WTC11 (cell line): ENCODE measurements around the gene CTAGE9. TPM values are rescaled to one million over a fixed set of nuclear protein-coding genes. Genes with fewer than 3 reads are reported as not detected.

Source experiments
- ATAC-seq: fragments of 200-7000 bp; cut with Tn5 transposase; 2 replicates; pipeline ENCODE4 v1.10.0; 2021; ENCODE audit warnings: mild to moderate bottlenecking, moderate library complexity
- CTCF ChIA-PET: fragments of 300-600 bp; sonication (Branson Sonifier 250); formaldehyde crosslinking; loops from one replicate; lab custom pipeline; 2021; ENCODE audit warnings: antibody characterized with exemption; lab: Charles Lee
- POLR2A ChIA-PET: fragments of 350-600 bp; sonication (Branson Sonifier 250); formaldehyde crosslinking; loops from one replicate; lab custom pipeline; 2021; ENCODE audit warnings: antibody characterized with exemption; lab: Charles Lee
- DNase-seq: peaks from one replicate; pipeline ENCODE4 v3.0.0; 2021; ENCODE audit warnings: low spot score
- H3K27ac Mint-ChIP-seq: 2 replicates; pipeline ENCODE4 v1.8.0; 2021; ENCODE audit warnings: mixed read lengths
- H3K27me3 Mint-ChIP-seq: 2 replicates; pipeline ENCODE4 v1.8.0; 2021; ENCODE audit warnings: low read depth, mild to moderate bottlenecking, moderate library complexity, mixed read lengths
- H3K36me3 Mint-ChIP-seq: 2 replicates; pipeline ENCODE4 v1.8.0; 2021; ENCODE audit warnings: mixed read lengths
- H3K4me1 Mint-ChIP-seq: 2 replicates; pipeline ENCODE4 v1.8.0; 2022; ENCODE audit warnings: mixed read lengths
- H3K4me3 Mint-ChIP-seq: 2 replicates; pipeline ENCODE4 v1.8.0; 2021; ENCODE audit warnings: mild to moderate bottlenecking, moderate library complexity, mixed read lengths
- H3K9me3 Mint-ChIP-seq: 2 replicates; pipeline ENCODE4 v1.8.0; 2021; ENCODE audit warnings: mixed read lengths
- ATF6 ChIP-seq: sonication (generic); formaldehyde crosslinking; IDR thresholded peaks from 2 replicates; pipeline ENCODE4 v1.8.1; 2023; ENCODE audit warnings: mild to moderate bottlenecking, missing genetic modification reagents
- CBFB ChIP-seq: sonication (generic); formaldehyde crosslinking; IDR thresholded peaks from 2 replicates; pipeline ENCODE4 v1.8.1; 2022; ENCODE audit warnings: mild to moderate bottlenecking, low read depth, missing genetic modification reagents
- E2F4 ChIP-seq: sonication (generic); formaldehyde crosslinking; IDR thresholded peaks from 2 replicates; pipeline ENCODE4 v1.8.1; 2022; ENCODE audit warnings: low read depth, mild to moderate bottlenecking, moderate library complexity, missing genetic modification reagents, borderline replicate concordance
- ETV6 ChIP-seq: sonication (generic); formaldehyde crosslinking; IDR thresholded peaks from 2 replicates; pipeline ENCODE4 v1.8.1; 2022; ENCODE audit warnings: mild to moderate bottlenecking, missing genetic modification reagents
- HMGA2 ChIP-seq: fragments of 250-450 bp; sonication (Bioruptor Pico); IDR thresholded peaks from 2 replicates; pipeline ENCODE4 v1.4.0; 2021; ENCODE audit warnings: mild to moderate bottlenecking, moderate library complexity
- MXD4 ChIP-seq: fragments of 250-450 bp; sonication (Bioruptor Pico); IDR thresholded peaks from 2 replicates; pipeline ENCODE4 v1.8.0; 2021; ENCODE audit warnings: mild to moderate bottlenecking, moderate library complexity, borderline replicate concordance
- NFYB ChIP-seq: sonication (generic); formaldehyde crosslinking; conservative IDR thresholded peaks from 2 replicates; pipeline ENCODE4 v1.8.0; 2022; ENCODE audit warnings: low read depth, missing genetic modification reagents
- OVOL2 ChIP-seq: fragments of 250-450 bp; sonication (Bioruptor Pico); IDR thresholded peaks from 2 replicates; pipeline ENCODE4 v1.9.0; 2021; ENCODE audit warnings: mild to moderate bottlenecking, borderline replicate concordance
- USF2 ChIP-seq: sonication (generic); formaldehyde crosslinking; IDR thresholded peaks from 2 replicates; pipeline ENCODE4 v1.8.1; 2023; ENCODE audit warnings: mild to moderate bottlenecking, missing genetic modification reagents, moderate library complexity
- ZMAT4 ChIP-seq: fragments of 250-450 bp; sonication (Bioruptor Pico); IDR thresholded peaks from 2 replicates; pipeline ENCODE4 v1.9.0; 2021; ENCODE audit warnings: mild to moderate bottlenecking
- total RNA-seq: library from RNA; stranded (reverse); gene quantifications from 3 replicates; pipeline ENCODE4 v1.2.3, GENCODE V29; 2021
- TF ChIP-seq, protein P1 (sequence below): fragments of 200-600 bp; IDR thresholded peaks from 2 replicates; pipeline ENCODE4 v1.8.0; 2022; ENCODE audit warnings: antibody characterized with exemption
- TF ChIP-seq, protein P2 (sequence below): sonication (generic); formaldehyde crosslinking; conservative IDR thresholded peaks from 2 replicates; pipeline ENCODE4 v1.8.1; 2022; ENCODE audit warnings: mild to moderate bottlenecking, missing genetic modification reagents
- TF ChIP-seq, protein P3 (sequence below): sonication (generic); formaldehyde crosslinking; IDR thresholded peaks from 2 replicates; pipeline ENCODE4 v1.8.1; 2023; ENCODE audit warnings: mild to moderate bottlenecking, missing genetic modification reagents
- TF ChIP-seq, protein P4 (sequence below): sonication (generic); formaldehyde crosslinking; IDR thresholded peaks from 2 replicates; pipeline ENCODE4 v1.8.1; 2022; ENCODE audit warnings: low read depth, missing genetic modification reagents, borderline replicate concordance
- TF ChIP-seq, protein P5 (sequence below): sonication (generic); formaldehyde crosslinking; IDR thresholded peaks from 2 replicates; pipeline ENCODE4 v1.8.0; 2022; ENCODE audit warnings: missing genetic modification reagents
- TF ChIP-seq, protein P6 (sequence below): sonication (generic); formaldehyde crosslinking; IDR thresholded peaks from 2 replicates; pipeline ENCODE4 v1.8.0; 2023; ENCODE audit warnings: missing genetic modification reagents

CTAGE9 gene
- total RNA-seq, 1 experiment from 2014 or later, result 0.09 TPM

DNA sequence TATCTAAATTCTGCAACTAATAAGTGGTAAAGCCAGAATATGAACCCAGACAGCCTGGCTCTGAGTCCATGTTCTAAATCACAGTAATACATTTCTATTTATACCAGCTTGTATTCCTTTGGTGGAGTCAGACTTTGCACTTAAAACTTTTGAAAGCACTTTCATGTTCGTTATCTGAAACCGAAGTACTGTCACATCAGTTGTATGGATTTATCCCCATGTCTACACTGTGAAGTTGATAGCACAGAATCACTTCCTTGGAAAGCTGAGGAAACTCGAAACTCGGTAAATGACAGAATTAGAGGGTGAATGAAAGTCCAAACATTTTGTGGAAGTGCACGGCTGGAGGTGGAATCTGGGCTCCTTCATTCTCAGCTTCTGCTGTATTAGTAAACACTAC, 28.3 kb upstream of the CTAGE9 start:
- ChIA-PET POLR2A (no interaction called here), CTCF (interaction anchor here (1.4 kb wide), 1 partner anchor 44 kb away, joined by 3 read pairs; no protein-coding TSS in a partner anchor)
- ATAC-seq (no peak), DNase-seq (no peak)
- peaks cover 3% of the 10 kb centered on the region for H3K4me1 Mint-ChIP-seq
- TF ChIP-seq CBFB (CRISPR knock-in tag), result no peak
- TF ChIP-seq, protein P1, sequence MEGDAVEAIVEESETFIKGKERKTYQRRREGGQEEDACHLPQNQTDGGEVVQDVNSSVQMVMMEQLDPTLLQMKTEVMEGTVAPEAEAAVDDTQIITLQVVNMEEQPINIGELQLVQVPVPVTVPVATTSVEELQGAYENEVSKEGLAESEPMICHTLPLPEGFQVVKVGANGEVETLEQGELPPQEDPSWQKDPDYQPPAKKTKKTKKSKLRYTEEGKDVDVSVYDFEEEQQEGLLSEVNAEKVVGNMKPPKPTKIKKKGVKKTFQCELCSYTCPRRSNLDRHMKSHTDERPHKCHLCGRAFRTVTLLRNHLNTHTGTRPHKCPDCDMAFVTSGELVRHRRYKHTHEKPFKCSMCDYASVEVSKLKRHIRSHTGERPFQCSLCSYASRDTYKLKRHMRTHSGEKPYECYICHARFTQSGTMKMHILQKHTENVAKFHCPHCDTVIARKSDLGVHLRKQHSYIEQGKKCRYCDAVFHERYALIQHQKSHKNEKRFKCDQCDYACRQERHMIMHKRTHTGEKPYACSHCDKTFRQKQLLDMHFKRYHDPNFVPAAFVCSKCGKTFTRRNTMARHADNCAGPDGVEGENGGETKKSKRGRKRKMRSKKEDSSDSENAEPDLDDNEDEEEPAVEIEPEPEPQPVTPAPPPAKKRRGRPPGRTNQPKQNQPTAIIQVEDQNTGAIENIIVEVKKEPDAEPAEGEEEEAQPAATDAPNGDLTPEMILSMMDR, result no peak
- peaks cover 12% of the 10 kb centered on the region; the same call in 1 of the 2 replicates for H3K27me3 Mint-ChIP-seq
- H3K9me3 Mint-ChIP-seq, result no peaks in the 10 kb centered on the region
- no peaks in the 10 kb centered on the region for H3K36me3 Mint-ChIP-seq
- no peak overlapping the region for H3K4me3 Mint-ChIP-seq
- no peak overlapping the region for H3K27ac Mint-ChIP-seq

- CTCF ChIA-PET, result no interaction called here
- Mint-ChIP-seq H3K27me3 (peaks cover 9% of the 10 kb centered on the region; the same call in 1 of the 2 replicates), H3K9me3 (no peaks in the 10 kb centered on the region), H3K4me1 (no peaks in the 10 kb centered on the region), H3K27ac (no peak overlapping the region), H3K4me3 (no peak overlapping the region), H3K36me3 (no peaks in the 10 kb centered on the region)
- DNase-seq (no peak), ATAC-seq (no peak)
- POLR2A ChIA-PET, result no interaction called here
- TF ChIP-seq ATF6 (CRISPR knock-in tag), result no peak
- no peak for TF ChIP-seq USF2 (CRISPR knock-in tag)
- TF ChIP-seq NFYB, result no peak
- TF ChIP-seq, protein P2, sequence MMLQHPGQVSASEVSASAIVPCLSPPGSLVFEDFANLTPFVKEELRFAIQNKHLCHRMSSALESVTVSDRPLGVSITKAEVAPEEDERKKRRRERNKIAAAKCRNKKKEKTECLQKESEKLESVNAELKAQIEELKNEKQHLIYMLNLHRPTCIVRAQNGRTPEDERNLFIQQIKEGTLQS (CRISPR knock-in tag), result no peak
- no peak for TF ChIP-seq OVOL2
- TF ChIP-seq, protein P3, sequence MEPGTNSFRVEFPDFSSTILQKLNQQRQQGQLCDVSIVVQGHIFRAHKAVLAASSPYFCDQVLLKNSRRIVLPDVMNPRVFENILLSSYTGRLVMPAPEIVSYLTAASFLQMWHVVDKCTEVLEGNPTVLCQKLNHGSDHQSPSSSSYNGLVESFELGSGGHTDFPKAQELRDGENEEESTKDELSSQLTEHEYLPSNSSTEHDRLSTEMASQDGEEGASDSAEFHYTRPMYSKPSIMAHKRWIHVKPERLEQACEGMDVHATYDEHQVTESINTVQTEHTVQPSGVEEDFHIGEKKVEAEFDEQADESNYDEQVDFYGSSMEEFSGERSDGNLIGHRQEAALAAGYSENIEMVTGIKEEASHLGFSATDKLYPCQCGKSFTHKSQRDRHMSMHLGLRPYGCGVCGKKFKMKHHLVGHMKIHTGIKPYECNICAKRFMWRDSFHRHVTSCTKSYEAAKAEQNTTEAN, result no peak
- TF ChIP-seq HMGA2 (CRISPR knock-in tag), result no peak
- TF ChIP-seq, protein P4, sequence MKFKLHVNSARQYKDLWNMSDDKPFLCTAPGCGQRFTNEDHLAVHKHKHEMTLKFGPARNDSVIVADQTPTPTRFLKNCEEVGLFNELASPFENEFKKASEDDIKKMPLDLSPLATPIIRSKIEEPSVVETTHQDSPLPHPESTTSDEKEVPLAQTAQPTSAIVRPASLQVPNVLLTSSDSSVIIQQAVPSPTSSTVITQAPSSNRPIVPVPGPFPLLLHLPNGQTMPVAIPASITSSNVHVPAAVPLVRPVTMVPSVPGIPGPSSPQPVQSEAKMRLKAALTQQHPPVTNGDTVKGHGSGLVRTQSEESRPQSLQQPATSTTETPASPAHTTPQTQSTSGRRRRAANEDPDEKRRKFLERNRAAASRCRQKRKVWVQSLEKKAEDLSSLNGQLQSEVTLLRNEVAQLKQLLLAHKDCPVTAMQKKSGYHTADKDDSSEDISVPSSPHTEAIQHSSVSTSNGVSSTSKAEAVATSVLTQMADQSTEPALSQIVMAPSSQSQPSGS (CRISPR knock-in tag), result no peak
- no peak for TF ChIP-seq MXD4 (CRISPR knock-in tag)
- TF ChIP-seq, protein P5, sequence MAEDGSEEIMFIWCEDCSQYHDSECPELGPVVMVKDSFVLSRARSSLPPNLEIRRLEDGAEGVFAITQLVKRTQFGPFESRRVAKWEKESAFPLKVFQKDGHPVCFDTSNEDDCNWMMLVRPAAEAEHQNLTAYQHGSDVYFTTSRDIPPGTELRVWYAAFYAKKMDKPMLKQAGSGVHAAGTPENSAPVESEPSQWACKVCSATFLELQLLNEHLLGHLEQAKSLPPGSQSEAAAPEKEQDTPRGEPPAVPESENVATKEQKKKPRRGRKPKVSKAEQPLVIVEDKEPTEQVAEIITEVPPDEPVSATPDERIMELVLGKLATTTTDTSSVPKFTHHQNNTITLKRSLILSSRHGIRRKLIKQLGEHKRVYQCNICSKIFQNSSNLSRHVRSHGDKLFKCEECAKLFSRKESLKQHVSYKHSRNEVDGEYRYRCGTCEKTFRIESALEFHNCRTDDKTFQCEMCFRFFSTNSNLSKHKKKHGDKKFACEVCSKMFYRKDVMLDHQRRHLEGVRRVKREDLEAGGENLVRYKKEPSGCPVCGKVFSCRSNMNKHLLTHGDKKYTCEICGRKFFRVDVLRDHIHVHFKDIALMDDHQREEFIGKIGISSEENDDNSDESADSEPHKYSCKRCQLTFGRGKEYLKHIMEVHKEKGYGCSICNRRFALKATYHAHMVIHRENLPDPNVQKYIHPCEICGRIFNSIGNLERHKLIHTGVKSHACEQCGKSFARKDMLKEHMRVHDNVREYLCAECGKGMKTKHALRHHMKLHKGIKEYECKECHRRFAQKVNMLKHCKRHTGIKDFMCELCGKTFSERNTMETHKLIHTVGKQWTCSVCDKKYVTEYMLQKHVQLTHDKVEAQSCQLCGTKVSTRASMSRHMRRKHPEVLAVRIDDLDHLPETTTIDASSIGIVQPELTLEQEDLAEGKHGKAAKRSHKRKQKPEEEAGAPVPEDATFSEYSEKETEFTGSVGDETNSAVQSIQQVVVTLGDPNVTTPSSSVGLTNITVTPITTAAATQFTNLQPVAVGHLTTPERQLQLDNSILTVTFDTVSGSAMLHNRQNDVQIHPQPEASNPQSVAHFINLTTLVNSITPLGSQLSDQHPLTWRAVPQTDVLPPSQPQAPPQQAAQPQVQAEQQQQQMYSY (CRISPR knock-in tag), result no peak
- no peak for TF ChIP-seq ZMAT4
- TF ChIP-seq, protein P6, sequence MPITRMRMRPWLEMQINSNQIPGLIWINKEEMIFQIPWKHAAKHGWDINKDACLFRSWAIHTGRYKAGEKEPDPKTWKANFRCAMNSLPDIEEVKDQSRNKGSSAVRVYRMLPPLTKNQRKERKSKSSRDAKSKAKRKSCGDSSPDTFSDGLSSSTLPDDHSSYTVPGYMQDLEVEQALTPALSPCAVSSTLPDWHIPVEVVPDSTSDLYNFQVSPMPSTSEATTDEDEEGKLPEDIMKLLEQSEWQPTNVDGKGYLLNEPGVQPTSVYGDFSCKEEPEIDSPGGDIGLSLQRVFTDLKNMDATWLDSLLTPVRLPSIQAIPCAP (CRISPR knock-in tag), result no peak
- no peak for TF ChIP-seq E2F4 (CRISPR knock-in tag)
- TF ChIP-seq ETV6 (CRISPR knock-in tag), result no peak
Observed at GRCh38 chr6:131736811-131737210, 26.0 kb upstream of the CTAGE9 start.
